HCT116 (cell line): ENCODE measurements around the gene CDK14. TPM values are rescaled to one million over a fixed set of nuclear protein-coding genes. Genes with fewer than 3 reads are reported as not detected.

Experiments used
- ATAC-seq: fragments of 200-7000 bp; cut with Tn5 transposase; 2 replicates; pipeline ENCODE4 v1.9.1; 2020; ENCODE audit warnings: mild to moderate bottlenecking, moderate library complexity
- BruUV-seq: library from RNA; stranded (reverse); fragments of 400-500 nt; replicated peaks from 2 replicates; lab custom pipeline; 2021; lab: Mats Ljungman, UMichigan
- CTCF ChIA-PET: fragments of 300-600 bp; sonication (Branson Sonifier 250); formaldehyde crosslinking; loops from one replicate; lab custom pipeline; 2021; ENCODE audit warnings: antibody characterized with exemption; lab: Charles Lee
- POLR2A ChIA-PET: fragments of 300-600, 350-600 bp; sonication (Branson Sonifier 250); formaldehyde crosslinking; loops from one replicate; lab custom pipeline; 2021; ENCODE audit warnings: antibody characterized with exemption; lab: Charles Lee
- RAD21 ChIA-PET, 2 experiments: fragments of 300-600 bp; sonication (Branson Sonifier 250); formaldehyde crosslinking; loops; one replicate each; lab custom pipeline; 2023; ENCODE audit warnings: low total read pairs in 2 of 2; ENCODE audit not compliant: uncharacterized antibody in 2 of 2, unreplicated experiment in 2 of 2, low non-redundant PET in 1 of 2; lab: Charles Lee
- DNase-seq: peaks from one replicate; pipeline ENCODE4 v3.0.0-alpha.2; 2010; ENCODE audit warnings: low read depth, low spot score
- H2AFZ ChIP-seq: fragments of 200-600 bp; shearing (Covaris generic), sonication (generic); 2 replicates; pipeline ENCODE4 v1.6.1; 2017; ENCODE audit warnings: low read depth, mixed run types, mixed read lengths, antibody characterized with exemption, low read length; ENCODE audit not compliant: poor library complexity, severe bottlenecking
- H3K27ac ChIP-seq: 2 replicates; pipeline ENCODE4 v1.5.1; 2012; ENCODE audit warnings: low read depth, low read length
- H3K27me3 ChIP-seq: fragments of 200-600 bp; sonication (generic); 2 replicates; pipeline ENCODE4 v1.6.1; 2016; ENCODE audit warnings: mixed run types, low read length, mixed read lengths; ENCODE audit not compliant: insufficient read depth
- H3K36me3 ChIP-seq, 2 experiments: fragments of 200-500 bp in 1 of 2; fragments of 200-600 bp in 1 of 2; sonication (Bioruptor generic) in 1 of 2; sonication (generic) in 1 of 2; 2 replicates each; pipeline versions ENCODE4 v1.5.1 to v1.6.1; 2014 to 2016; ENCODE audit warnings: low read length in 2 of 2, inconsistent platforms in 1 of 2, mixed read lengths in 1 of 2, mixed run types in 1 of 2; ENCODE audit not compliant: insufficient read depth in 2 of 2, control insufficient read depth in 1 of 2
- H3K4me1 ChIP-seq, 2 experiments: fragments of 200-600 bp in 1 of 2; sonication (generic) in 1 of 2; 2 replicates each; pipeline versions ENCODE4 v1.5.1 to v1.6.1; 2012 to 2017; ENCODE audit warnings: low read length in 2 of 2, inconsistent platforms in 1 of 2, mild to moderate bottlenecking in 1 of 2, mixed read lengths in 1 of 2, mixed run types in 1 of 2, moderate library complexity in 1 of 2; ENCODE audit not compliant: insufficient read depth in 2 of 2, control insufficient read depth in 1 of 2
- H3K4me2 ChIP-seq: fragments of 200-600 bp; sonication (generic); 2 replicates; pipeline ENCODE4 v1.6.1; 2017; ENCODE audit warnings: mixed run types, low read length, mixed read lengths
- H3K4me3 ChIP-seq, 2 experiments: fragments of 200-600 bp in 1 of 2; sonication (generic) in 1 of 2; replicated peaks in 1 of 2; 2 replicates each; pipeline ENCODE4 v1.5.1; 2011 to 2016; ENCODE audit warnings: low read length in 2 of 2, control low read depth in 1 of 2, low read depth in 1 of 2, mild to moderate bottlenecking in 1 of 2, mixed read lengths in 1 of 2, mixed run types in 1 of 2
- H3K79me2 ChIP-seq: fragments of 200-600 bp; sonication (generic); 2 replicates; pipeline ENCODE4 v1.6.1; 2017; ENCODE audit warnings: mild to moderate bottlenecking, mixed run types, low read length, moderate library complexity, mixed read lengths; ENCODE audit not compliant: insufficient read depth
- H3K9ac ChIP-seq: fragments of 200-600 bp; sonication (generic); 2 replicates; pipeline ENCODE4 v1.6.1; 2016; ENCODE audit warnings: low read length, mixed read lengths
- H3K9me2 ChIP-seq: fragments of 200-600 bp; sonication (generic), shearing (Covaris generic); 2 replicates; pipeline ENCODE4 v1.6.1; 2017; ENCODE audit warnings: mixed run types, mild to moderate bottlenecking, moderate library complexity; ENCODE audit not compliant: insufficient read depth
- H3K9me3 ChIP-seq, 2 experiments: fragments of 200-500 bp in 1 of 2; fragments of 200-600 bp in 1 of 2; sonication (Bioruptor generic) in 1 of 2; sonication (generic) in 1 of 2; 2 replicates each; pipeline ENCODE4 v1.6.1; 2014 to 2017; ENCODE audit warnings: low read length in 2 of 2, mixed read lengths in 2 of 2, inconsistent platforms in 1 of 2, low read depth in 1 of 2, mild to moderate bottlenecking in 1 of 2, mixed run types in 1 of 2, moderate library complexity in 1 of 2; ENCODE audit not compliant: control insufficient read depth in 1 of 2, insufficient read depth in 1 of 2
- H4K20me1 ChIP-seq: fragments of 200-600 bp; sonication (generic), shearing (Covaris generic); 2 replicates; pipeline ENCODE4 v1.6.1; 2017; ENCODE audit warnings: mixed run types, mild to moderate bottlenecking, moderate library complexity; ENCODE audit not compliant: insufficient read depth
- CBX3 ChIP-seq: IDR thresholded peaks from 2 replicates; pipeline ENCODE4 v1.6.1; 2012; ENCODE audit warnings: low read depth
- CEBPB ChIP-seq: IDR thresholded peaks from 2 replicates; pipeline ENCODE4 v1.6.1; 2012; ENCODE audit warnings: low read depth
- EZH2 ChIP-seq: fragments of 200-600 bp; sonication (generic); IDR thresholded peaks from 2 replicates; pipeline ENCODE4 v1.6.1; 2017; ENCODE audit warnings: antibody characterized with exemption, mixed run types
- FOSL1 ChIP-seq: IDR thresholded peaks from 2 replicates; pipeline ENCODE4 v1.6.1; 2012; ENCODE audit warnings: low read depth
- POLR2A ChIP-seq: IDR thresholded peaks from 2 replicates; pipeline ENCODE4 v1.7.0; 2011; ENCODE audit warnings: borderline replicate concordance; ENCODE audit not compliant: insufficient read depth, insufficient read length; ENCODE audit errors: extremely low read depth
- POLR2AphosphoS5 ChIP-seq: IDR thresholded peaks from 2 replicates; pipeline ENCODE4 v1.6.1; 2011; ENCODE audit warnings: mild to moderate bottlenecking, low read depth, low read length, moderate library complexity
- SIN3A ChIP-seq: IDR thresholded peaks from 2 replicates; pipeline ENCODE4 v1.6.1; 2012; ENCODE audit warnings: low read depth
- SRF ChIP-seq: IDR thresholded peaks from 2 replicates; pipeline ENCODE4 v1.6.1; 2012; ENCODE audit warnings: low read depth
- TCF7L2 ChIP-seq: IDR thresholded peaks from 2 replicates; pipeline ENCODE4 v1.7.0; 2011; ENCODE audit warnings: borderline replicate concordance, inconsistent platforms; ENCODE audit not compliant: insufficient read depth, insufficient read length; ENCODE audit errors: extremely low read depth
- YY1 ChIP-seq: IDR thresholded peaks from 2 replicates; pipeline ENCODE4 v1.6.1; 2011; ENCODE audit warnings: low read length, low read depth, moderate library complexity, mild to moderate bottlenecking; ENCODE audit not compliant: insufficient replicate concordance; ENCODE audit errors: extremely low read depth
- ZFX ChIP-seq: fragments of 450-650 bp; IDR thresholded peaks from 2 replicates; pipeline ENCODE4 v1.6.1; 2017
- ZNF274 ChIP-seq: fragments of 200-500 bp; sonication (Bioruptor generic); IDR thresholded peaks from 2 replicates; pipeline ENCODE4 v1.6.1; 2014; ENCODE audit warnings: mild to moderate bottlenecking, low read depth, low read length, inconsistent platforms
- intact Hi-C: fragments of 100-400 bp; cut with micrococcal nuclease; formaldehyde crosslinking; loops from 2 replicates; pipeline ENCODE4 v1.10.0; 2022
- total RNA-seq: library from RNA; stranded (reverse); gene quantifications from one replicate; pipeline ENCODE4 v1.2.1, GENCODE V29; 2021; ENCODE audit not compliant: unreplicated experiment
- TF ChIP-seq, protein P1 (sequence below): IDR thresholded peaks from 2 replicates; pipeline ENCODE4 v1.6.1; 2011; ENCODE audit warnings: mild to moderate bottlenecking, low read length, moderate library complexity; ENCODE audit not compliant: insufficient replicate concordance; ENCODE audit errors: extremely low read depth
- TF ChIP-seq, protein P2 (sequence below), 3 experiments: fragments of 200-600 bp in 1 of 3; sonication (generic) in 1 of 3; IDR thresholded peaks in 2 of 3; conservative IDR thresholded peaks in 1 of 3; 2 replicates each; pipeline ENCODE4 v1.5.1; 2012 to 2017; ENCODE audit warnings: low read depth in 2 of 3, low read length in 2 of 3, antibody characterized with exemption in 1 of 3, borderline replicate concordance in 1 of 3, control low read depth in 1 of 3, mild to moderate bottlenecking in 1 of 3, mixed read lengths in 1 of 3, mixed run types in 1 of 3, moderate library complexity in 1 of 3; ENCODE audit not compliant: insufficient read depth in 1 of 3
- TF ChIP-seq, protein P3 (sequence below): IDR thresholded peaks from 2 replicates; pipeline ENCODE4 v1.6.1; 2012; ENCODE audit warnings: low read depth
- TF ChIP-seq, protein P4 (sequence below): IDR thresholded peaks from 2 replicates; pipeline ENCODE4 v1.6.1; 2012

The CDK14 gene
- total RNA-seq, 1 experiment from 2014 or later = 10.2 TPM

DNA sequence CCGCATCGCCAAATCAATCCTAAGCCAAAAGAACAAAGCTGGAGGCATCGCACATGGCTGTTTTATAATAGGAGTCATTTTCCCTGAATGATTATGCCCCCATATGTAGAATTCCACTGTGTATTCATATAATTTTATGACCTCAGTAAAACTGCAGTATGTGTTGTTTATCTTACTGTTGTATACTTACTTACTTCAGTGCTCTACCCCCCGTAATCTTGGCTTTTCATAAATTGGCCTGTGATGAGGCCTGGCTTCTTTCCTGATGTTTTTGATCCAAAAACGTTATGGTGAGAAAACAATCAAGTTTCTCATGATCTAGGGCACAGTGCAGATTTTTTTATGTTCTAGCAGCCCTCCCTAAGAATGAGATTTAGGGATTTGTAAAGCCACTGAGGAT lies 361.8 kb downstream of the CDK14 start:
- Histone ChIP-seq H3K36me3 (no peaks in the 10 kb centered on the region), H4K20me1 (no peaks in the 10 kb centered on the region), H3K79me2 (no peaks in the 10 kb centered on the region), H3K4me2 (no peak overlapping the region), H3K9me3 (no peaks in the 10 kb centered on the region)
- intact Hi-C loops = no loop called here
- RAD21 ChIA-PET = no interaction called here
- TF ChIP-seq SRF (no peak), CEBPB (no peak), SIN3A (no peak), FOSL1 (no peak), EZH2 (no peak), TCF7L2 (no peak), POLR2A (no peak), YY1 (no peak), ZFX (no peak), CBX3 (no peak), POLR2AphosphoS5 (no peak), ZNF274 (no peak)
- TF ChIP-seq, protein P1, sequence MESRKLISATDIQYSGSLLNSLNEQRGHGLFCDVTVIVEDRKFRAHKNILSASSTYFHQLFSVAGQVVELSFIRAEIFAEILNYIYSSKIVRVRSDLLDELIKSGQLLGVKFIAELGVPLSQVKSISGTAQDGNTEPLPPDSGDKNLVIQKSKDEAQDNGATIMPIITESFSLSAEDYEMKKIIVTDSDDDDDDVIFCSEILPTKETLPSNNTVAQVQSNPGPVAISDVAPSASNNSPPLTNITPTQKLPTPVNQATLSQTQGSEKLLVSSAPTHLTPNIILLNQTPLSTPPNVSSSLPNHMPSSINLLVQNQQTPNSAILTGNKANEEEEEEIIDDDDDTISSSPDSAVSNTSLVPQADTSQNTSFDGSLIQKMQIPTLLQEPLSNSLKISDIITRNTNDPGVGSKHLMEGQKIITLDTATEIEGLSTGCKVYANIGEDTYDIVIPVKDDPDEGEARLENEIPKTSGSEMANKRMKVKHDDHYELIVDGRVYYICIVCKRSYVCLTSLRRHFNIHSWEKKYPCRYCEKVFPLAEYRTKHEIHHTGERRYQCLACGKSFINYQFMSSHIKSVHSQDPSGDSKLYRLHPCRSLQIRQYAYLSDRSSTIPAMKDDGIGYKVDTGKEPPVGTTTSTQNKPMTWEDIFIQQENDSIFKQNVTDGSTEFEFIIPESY = no peak
- TF ChIP-seq, protein P2, sequence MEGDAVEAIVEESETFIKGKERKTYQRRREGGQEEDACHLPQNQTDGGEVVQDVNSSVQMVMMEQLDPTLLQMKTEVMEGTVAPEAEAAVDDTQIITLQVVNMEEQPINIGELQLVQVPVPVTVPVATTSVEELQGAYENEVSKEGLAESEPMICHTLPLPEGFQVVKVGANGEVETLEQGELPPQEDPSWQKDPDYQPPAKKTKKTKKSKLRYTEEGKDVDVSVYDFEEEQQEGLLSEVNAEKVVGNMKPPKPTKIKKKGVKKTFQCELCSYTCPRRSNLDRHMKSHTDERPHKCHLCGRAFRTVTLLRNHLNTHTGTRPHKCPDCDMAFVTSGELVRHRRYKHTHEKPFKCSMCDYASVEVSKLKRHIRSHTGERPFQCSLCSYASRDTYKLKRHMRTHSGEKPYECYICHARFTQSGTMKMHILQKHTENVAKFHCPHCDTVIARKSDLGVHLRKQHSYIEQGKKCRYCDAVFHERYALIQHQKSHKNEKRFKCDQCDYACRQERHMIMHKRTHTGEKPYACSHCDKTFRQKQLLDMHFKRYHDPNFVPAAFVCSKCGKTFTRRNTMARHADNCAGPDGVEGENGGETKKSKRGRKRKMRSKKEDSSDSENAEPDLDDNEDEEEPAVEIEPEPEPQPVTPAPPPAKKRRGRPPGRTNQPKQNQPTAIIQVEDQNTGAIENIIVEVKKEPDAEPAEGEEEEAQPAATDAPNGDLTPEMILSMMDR (IDR thresholded peaks at IDR 0.05 in 2 of 3, conservative IDR thresholded peaks at IDR 0.05 in 1 of 3; ENCODE audit: borderline replicate concordance in 1 of 3, insufficient read depth in 1 of 3, low read depth in 2 of 3, low read length in 2 of 3) = no peak
- TF ChIP-seq, protein P3, sequence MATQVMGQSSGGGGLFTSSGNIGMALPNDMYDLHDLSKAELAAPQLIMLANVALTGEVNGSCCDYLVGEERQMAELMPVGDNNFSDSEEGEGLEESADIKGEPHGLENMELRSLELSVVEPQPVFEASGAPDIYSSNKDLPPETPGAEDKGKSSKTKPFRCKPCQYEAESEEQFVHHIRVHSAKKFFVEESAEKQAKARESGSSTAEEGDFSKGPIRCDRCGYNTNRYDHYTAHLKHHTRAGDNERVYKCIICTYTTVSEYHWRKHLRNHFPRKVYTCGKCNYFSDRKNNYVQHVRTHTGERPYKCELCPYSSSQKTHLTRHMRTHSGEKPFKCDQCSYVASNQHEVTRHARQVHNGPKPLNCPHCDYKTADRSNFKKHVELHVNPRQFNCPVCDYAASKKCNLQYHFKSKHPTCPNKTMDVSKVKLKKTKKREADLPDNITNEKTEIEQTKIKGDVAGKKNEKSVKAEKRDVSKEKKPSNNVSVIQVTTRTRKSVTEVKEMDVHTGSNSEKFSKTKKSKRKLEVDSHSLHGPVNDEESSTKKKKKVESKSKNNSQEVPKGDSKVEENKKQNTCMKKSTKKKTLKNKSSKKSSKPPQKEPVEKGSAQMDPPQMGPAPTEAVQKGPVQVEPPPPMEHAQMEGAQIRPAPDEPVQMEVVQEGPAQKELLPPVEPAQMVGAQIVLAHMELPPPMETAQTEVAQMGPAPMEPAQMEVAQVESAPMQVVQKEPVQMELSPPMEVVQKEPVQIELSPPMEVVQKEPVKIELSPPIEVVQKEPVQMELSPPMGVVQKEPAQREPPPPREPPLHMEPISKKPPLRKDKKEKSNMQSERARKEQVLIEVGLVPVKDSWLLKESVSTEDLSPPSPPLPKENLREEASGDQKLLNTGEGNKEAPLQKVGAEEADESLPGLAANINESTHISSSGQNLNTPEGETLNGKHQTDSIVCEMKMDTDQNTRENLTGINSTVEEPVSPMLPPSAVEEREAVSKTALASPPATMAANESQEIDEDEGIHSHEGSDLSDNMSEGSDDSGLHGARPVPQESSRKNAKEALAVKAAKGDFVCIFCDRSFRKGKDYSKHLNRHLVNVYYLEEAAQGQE = no peak
- TF ChIP-seq, protein P4, sequence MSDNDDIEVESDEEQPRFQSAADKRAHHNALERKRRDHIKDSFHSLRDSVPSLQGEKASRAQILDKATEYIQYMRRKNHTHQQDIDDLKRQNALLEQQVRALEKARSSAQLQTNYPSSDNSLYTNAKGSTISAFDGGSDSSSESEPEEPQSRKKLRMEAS = no peak
- TF ChIP-seq, all 23 proteins: peak for 0
- no peaks in the 10 kb centered on the region for H3K27me3 ChIP-seq
- H3K27ac ChIP-seq = no peak overlapping the region
- DNase-seq (no peak), ATAC-seq (no peak)
- H3K4me3 ChIP-seq = no peak overlapping the region
- ChIA-PET CTCF (no interaction called here), POLR2A (no interaction called here)
- BruUV-seq = no TSS peak
- no peaks in the 10 kb centered on the region for H3K4me1 ChIP-seq
- H2AFZ ChIP-seq = no peak overlapping the region
- no peak overlapping the region for H3K9ac ChIP-seq
- H3K9me2 ChIP-seq = no peaks in the 10 kb centered on the region
